GM13976 (cell line): ENCODE results near the gene INMT.

ENCODE experiments used
- DNase-seq: peaks from one replicate; pipeline ENCODE4 v3.0.0; 2012; ENCODE audit warnings: low spot score
- in situ Hi-C: fragments of 300-500 bp; cut with MboI; formaldehyde crosslinking; loops from one replicate; pipeline ENCODE4 v1.12.0; 2022; ENCODE audit warnings: low sequenced_read_pairs, mixed read lengths, inconsistent platforms; ENCODE audit not compliant: unreplicated experiment
- TF ChIP-seq, protein P1 (sequence below): IDR thresholded peaks from 2 replicates; pipeline ENCODE4 v1.5.1; 2012; ENCODE audit warnings: borderline replicate concordance, mild to moderate bottlenecking; ENCODE audit not compliant: insufficient read depth; ENCODE audit errors: extremely low read depth, missing control alignments, control extremely low read depth

The INMT gene

DNA sequence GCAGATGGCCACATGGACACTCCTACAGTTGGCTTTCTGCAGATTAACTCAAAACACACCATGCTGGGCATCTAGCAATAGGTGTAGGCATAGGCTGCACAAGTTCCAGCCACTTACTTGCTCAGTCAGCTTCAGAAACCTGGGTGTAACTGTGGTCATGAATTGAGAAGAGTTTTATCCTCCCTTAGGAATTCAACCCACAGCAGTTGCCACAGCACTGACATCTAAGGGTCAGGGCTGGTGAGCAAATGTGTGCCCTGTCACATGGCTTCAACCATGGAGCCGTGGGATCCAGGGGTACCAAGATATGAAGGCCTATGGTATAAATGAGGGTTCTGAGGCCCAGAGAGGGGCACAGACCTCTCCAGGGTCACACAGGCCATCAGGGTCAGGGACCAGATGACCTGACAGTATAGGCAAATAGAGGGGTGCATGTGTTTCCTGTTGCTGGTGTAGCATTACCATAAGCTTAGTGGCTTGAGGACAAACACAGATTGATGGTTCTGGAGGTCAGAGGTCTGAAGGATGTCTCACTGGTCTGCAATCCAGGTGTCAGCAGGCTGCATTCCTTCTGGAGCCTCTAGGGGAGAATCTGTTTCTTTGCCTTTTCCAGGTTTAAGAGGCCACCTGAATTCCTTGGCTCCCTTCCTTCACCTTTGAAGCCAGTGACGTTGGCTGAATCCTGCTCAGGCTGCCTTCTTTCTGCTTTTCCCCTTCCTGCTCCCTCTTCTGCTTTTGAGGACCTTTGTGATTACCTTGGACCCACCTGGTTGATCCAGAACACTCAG is 43.4 kb downstream of the INMT start:
- DNase-seq: no peak
- in situ Hi-C loops: loop anchor here (5.0 kb wide), 1 partner anchor 182 kb away; no protein-coding TSS in a partner anchor
- TF ChIP-seq, protein P1, sequence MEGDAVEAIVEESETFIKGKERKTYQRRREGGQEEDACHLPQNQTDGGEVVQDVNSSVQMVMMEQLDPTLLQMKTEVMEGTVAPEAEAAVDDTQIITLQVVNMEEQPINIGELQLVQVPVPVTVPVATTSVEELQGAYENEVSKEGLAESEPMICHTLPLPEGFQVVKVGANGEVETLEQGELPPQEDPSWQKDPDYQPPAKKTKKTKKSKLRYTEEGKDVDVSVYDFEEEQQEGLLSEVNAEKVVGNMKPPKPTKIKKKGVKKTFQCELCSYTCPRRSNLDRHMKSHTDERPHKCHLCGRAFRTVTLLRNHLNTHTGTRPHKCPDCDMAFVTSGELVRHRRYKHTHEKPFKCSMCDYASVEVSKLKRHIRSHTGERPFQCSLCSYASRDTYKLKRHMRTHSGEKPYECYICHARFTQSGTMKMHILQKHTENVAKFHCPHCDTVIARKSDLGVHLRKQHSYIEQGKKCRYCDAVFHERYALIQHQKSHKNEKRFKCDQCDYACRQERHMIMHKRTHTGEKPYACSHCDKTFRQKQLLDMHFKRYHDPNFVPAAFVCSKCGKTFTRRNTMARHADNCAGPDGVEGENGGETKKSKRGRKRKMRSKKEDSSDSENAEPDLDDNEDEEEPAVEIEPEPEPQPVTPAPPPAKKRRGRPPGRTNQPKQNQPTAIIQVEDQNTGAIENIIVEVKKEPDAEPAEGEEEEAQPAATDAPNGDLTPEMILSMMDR: no peak

DNA sequence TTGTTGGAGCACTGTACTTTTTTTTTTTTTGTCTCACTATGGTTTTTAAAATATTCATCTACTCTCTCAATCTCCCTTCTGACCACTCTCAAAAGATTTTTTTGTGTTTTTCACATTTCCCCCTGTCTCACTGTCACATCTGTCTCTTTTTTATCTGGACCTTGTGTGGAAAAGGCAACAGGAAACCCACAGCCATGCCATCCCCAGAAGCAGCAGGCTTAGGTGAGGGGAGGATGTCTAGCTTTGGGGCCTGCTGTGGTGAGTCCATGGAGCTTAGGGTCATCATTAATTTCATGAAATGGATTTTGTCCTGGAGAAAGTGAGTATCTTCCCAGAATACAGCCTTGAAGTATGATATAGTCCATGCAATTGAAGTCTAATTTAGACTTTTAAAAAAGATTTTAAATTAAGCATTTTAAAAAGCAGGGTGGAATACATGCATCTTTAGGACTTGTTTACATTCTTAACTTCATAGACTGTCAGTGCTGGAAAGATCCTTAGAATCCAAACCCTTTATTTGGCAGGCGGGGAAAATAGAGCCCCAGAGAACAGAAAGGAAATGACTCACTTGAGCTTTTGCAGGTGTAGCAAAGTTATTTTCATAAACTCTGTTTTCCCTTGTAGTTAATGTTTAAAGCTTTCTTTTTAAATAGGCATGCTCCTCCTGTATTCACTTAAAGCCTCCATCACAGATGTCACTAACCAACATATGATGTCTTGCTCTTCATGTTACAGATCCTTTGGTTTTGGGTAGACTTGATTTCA is 44.4 kb downstream of the INMT start:
- TF ChIP-seq, protein P1: no peak
- DNase-seq: no peak
- in situ Hi-C loops: loop anchor here (5.0 kb wide), 1 partner anchor 181 kb away; no protein-coding TSS in a partner anchor

DNA sequence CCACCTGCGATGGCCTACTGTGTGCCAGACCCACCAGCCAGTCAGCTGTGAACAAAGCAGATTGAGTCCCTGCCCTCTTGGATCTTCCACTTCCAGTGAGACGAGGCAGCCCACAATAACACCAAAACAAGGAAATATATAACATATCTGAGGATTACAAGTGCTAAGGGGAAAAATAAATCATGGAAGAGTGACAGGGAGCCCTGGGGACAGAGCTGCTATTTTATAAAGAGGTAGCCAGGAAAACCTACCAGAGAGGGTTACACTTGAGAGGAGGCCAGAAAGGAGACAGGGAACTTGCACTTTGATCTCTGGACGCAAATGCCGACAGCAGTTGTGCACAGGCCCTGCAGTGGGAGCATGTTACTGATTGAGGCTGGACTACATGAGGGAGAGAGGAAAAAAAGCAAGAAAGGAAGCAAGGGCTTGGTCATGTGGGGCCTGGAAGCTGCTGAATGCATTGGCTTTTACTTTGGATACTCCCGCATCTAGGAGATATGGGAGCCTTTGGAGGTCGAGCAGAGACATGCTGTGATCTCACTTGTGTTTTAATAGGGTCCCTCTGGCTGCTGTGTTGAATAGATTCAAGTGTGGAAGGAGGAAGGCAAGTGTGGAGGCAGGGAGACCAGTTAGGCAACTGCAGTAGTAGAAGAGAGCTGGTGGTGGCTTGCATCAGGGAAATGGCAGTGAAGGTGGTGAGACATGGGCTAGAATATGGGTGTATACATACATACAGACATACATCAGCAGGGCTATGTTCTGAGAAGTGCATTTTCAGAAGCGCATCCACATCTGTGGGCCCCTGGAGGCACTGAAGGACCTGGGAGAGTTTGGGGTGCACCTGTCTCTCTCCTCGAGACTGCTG is 45.5 kb downstream of the INMT start:
- no peak for DNase-seq

DNA sequence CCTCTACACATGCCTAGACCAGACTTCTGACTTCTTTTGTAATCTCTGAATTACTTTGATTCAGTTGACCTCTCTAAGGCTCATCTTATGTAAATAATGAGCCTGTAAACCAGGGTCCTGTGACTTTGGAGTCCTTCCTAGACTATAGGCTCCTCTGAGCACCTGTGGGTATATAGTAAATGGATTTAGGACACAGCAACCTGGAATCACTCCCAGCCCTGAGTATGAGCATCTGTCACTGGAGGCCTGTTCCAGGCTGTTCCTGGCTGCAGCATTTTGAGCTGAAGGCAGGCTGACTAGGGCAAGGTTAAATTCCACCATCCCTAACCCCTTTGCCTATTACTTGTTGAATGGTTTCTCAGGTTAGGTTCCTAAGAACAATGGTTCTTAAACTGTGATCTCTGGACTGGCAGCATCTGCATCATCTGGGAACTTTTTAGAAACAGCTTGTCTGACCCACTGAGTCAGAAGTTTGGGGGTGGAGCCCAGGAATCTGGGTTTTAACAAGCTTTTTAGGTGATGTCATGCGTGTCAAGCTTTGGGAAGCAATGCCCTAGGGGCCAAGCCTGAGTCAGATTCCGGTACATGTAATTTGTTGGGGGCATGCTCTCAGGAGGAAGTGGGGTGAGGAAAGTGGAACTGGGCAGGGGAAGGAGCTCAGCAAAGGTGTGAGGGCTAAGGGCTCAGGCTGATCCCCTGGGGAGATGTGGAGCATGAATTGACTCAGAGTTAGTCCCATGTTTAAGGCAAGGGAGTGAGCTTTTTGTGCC is 47.5 kb downstream of the INMT start:
- in situ Hi-C loops: loop anchor here (5.0 kb wide), 1 partner anchor 178 kb away; no protein-coding TSS in a partner anchor
- TF ChIP-seq, protein P1: no peak
- peak; percentile 61 for DNase-seq

More for the DNA sequence above, 45.5 kb downstream of the INMT start:
- TF ChIP-seq, protein P1: no peak
- in situ Hi-C loops: loop anchor here (5.0 kb wide), 1 partner anchor 180 kb away; no protein-coding TSS in a partner anchor

DNA sequence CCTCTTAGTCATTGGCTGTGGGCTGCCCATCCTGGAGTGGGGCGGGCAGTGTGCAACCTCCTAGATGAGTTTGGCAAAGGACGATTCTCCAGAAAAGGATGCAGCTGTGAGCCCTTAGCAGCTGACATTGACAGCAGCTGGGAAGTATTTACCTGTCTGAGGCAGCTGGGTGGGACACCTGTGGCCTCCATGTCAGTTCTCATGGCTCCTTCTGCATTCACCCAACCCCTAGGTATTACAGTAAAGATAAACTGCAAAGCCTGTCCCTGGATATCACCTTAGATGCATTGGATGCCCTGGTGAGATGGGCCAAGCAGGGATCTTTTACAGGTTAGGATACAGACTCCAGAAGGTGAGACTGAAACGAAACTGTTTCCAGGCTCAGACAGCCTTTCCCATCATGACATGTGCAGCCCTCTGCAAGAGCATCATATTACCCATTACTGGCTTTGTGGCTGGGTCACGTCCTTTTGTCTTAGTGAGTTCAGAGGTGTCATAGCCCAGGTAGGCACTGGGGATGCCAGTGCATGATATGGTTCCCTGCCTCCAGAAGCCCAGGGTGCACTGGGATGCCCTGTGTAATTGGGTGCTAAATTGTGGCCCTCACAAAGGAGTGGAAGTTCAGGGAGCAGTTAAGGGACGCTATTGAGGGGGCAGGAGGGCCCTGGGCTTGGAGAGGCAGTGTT is 48.2 kb downstream of the INMT start:
- no peak for DNase-seq
- in situ Hi-C loops: loop anchor here (5.0 to 10.0 kb wide), 2 partner anchors 177 to 325 kb away; no protein-coding TSS in a partner anchor
- TF ChIP-seq, protein P1: no peak
